HepG2 (cell line): ENCODE measurements around the gene ABHD15. TPM values are rescaled to one million over a fixed set of nuclear protein-coding genes. Genes with fewer than 3 reads are reported as not detected.

Experiments used
- ATAC-seq: fragments of 200-7000 bp; cut with Tn5 transposase; 3 replicates; pipeline ENCODE4 v1.9.1; 2020; ENCODE audit warnings: mild to moderate bottlenecking, moderate library complexity
- BruUV-seq: library from RNA; stranded (reverse); fragments of 400-500 nt; replicated peaks from 2 replicates; lab custom pipeline; 2021; lab: Mats Ljungman, UMichigan
- CTCF ChIA-PET: fragments of 300-600 bp; formaldehyde crosslinking; extraction: SDS; loops from one replicate; lab custom pipeline; 2021; ENCODE audit warnings: low total read pairs, inconsistent platforms, low intra/inter-chr PET ratio; lab: Yijun Ruan, JAX
- POLR2A ChIA-PET: fragments of 350-600 bp; sonication (Branson Sonifier 250); formaldehyde crosslinking; loops from one replicate; lab custom pipeline; 2020; ENCODE audit warnings: antibody characterized with exemption, inconsistent platforms; lab: Yijun Ruan, JAX
- DNase-seq: peaks from one replicate; pipeline ENCODE4 v3.0.0-alpha.2; 2015; ENCODE audit warnings: low spot score
- FAIRE-seq: peaks from 3 replicates; lab custom pipeline; 2011; peaks lifted over from hg19 to GRCh38; lab: Jason Lieb, UNC
- H2AFZ ChIP-seq: one replicate; pipeline ENCODE4 v1.6.1; 2011; ENCODE audit warnings: low read length, inconsistent platforms
- H3K27ac ChIP-seq: fragments of 300-600 bp; 3 replicates; pipeline ENCODE4 v1.8.0; 2011; ENCODE audit warnings: mixed run types, mild to moderate bottlenecking, mixed read lengths, low read length, inconsistent platforms; ENCODE audit not compliant: insufficient read depth; ENCODE audit errors: extremely low read length
- H3K27me3 ChIP-seq, 2 experiments: fragments of 200-600 bp in 1 of 2; 2 replicates in 1 of 2; 3 replicates in 1 of 2; pipeline versions ENCODE4 v1.6.0 to v1.8.0; 2011; ENCODE audit warnings: low read length in 2 of 2, mild to moderate bottlenecking in 2 of 2, moderate library complexity in 2 of 2, inconsistent platforms in 1 of 2; ENCODE audit not compliant: insufficient read depth in 2 of 2, control insufficient read depth in 1 of 2
- H3K36me3 ChIP-seq, 2 experiments: fragments of 200-600 bp in 1 of 2; replicated peaks in 1 of 2; 2 replicates in 1 of 2; 3 replicates in 1 of 2; pipeline versions ENCODE4 v1.5.1 to v1.8.0; 2011; ENCODE audit warnings: low read length in 2 of 2, inconsistent platforms in 1 of 2; ENCODE audit not compliant: insufficient read depth in 2 of 2, control insufficient read depth in 1 of 2
- H3K4me1 ChIP-seq: 2 replicates; pipeline ENCODE4 v1.5.1; 2012; ENCODE audit warnings: low read length, inconsistent platforms; ENCODE audit not compliant: insufficient read depth
- H3K4me2 ChIP-seq: 2 replicates; pipeline ENCODE4 v1.6.0; 2011; ENCODE audit warnings: low read depth, low read length, inconsistent platforms
- H3K4me3 ChIP-seq, 3 experiments: fragments of 200-600 bp in 1 of 3; sonication (generic), shearing (Covaris generic) in 1 of 3; replicated peaks in 1 of 3; 2 replicates each; pipeline ENCODE4 v1.5.1; 2011 to 2016; ENCODE audit warnings: low read length in 3 of 3, inconsistent platforms in 2 of 3, low read depth in 2 of 3, mild to moderate bottlenecking in 2 of 3, control low read depth in 1 of 3, mixed read lengths in 1 of 3; ENCODE audit not compliant: insufficient read depth in 1 of 3
- H3K79me2 ChIP-seq: one replicate; pipeline ENCODE4 v1.6.1; 2011; ENCODE audit warnings: low read length, inconsistent platforms; ENCODE audit not compliant: insufficient read depth
- H3K9ac ChIP-seq: 2 replicates; pipeline ENCODE4 v1.6.0; 2011; ENCODE audit warnings: mild to moderate bottlenecking, low read depth, low read length, inconsistent platforms; ENCODE audit not compliant: insufficient read depth
- H3K9me3 ChIP-seq: 2 replicates; pipeline ENCODE4 v1.5.1; 2012; ENCODE audit warnings: mild to moderate bottlenecking, low read length
- H4K20me1 ChIP-seq: 2 replicates; pipeline ENCODE4 v1.6.0; 2011; ENCODE audit warnings: inconsistent platforms, mild to moderate bottlenecking, low read length, moderate library complexity; ENCODE audit not compliant: insufficient read depth
- BRCA1 ChIP-seq: sonication (generic); formaldehyde crosslinking; IDR thresholded peaks from 2 replicates; pipeline ENCODE4 v1.4.0; 2020; ENCODE audit warnings: missing genetic modification reagents
- BRD4 ChIP-seq: sonication (generic); formaldehyde crosslinking; IDR thresholded peaks from 2 replicates; pipeline ENCODE4 v1.4.0; 2020; ENCODE audit warnings: missing genetic modification reagents
- E2F1 ChIP-seq: sonication (generic); formaldehyde crosslinking; IDR thresholded peaks from 2 replicates; pipeline ENCODE4 v1.5.0; 2020; ENCODE audit warnings: missing genetic modification reagents
- IKZF5 ChIP-seq: IDR thresholded peaks from 2 replicates; pipeline ENCODE4 v1.6.1; 2018; ENCODE audit warnings: missing genetic modification reagents, mild to moderate bottlenecking, missing compliant biosample characterization
- KDM2A ChIP-seq: sonication (generic); formaldehyde crosslinking; IDR thresholded peaks from 2 replicates; pipeline ENCODE4 v1.4.0; 2020; ENCODE audit warnings: low read depth, missing genetic modification reagents, borderline replicate concordance
- NCOA2 ChIP-seq: sonication (generic); formaldehyde crosslinking; IDR thresholded peaks from 2 replicates; pipeline ENCODE4 v1.8.0; 2022; ENCODE audit warnings: inconsistent platforms
- NFIB ChIP-seq: sonication (generic); formaldehyde crosslinking; IDR thresholded peaks from 2 replicates; pipeline ENCODE4 v1.9.0; 2021; ENCODE audit warnings: missing genetic modification reagents, mild to moderate bottlenecking, borderline replicate concordance
- NR2C2 ChIP-seq: sonication (generic); formaldehyde crosslinking; IDR thresholded peaks from 2 replicates; pipeline ENCODE4 v1.4.0; 2020; ENCODE audit warnings: missing genetic modification reagents, mild to moderate bottlenecking, moderate library complexity, borderline replicate concordance
- PTBP1 ChIP-seq: fragments of 200-400 bp; formaldehyde crosslinking; IDR thresholded peaks from 2 replicates; pipeline ENCODE4 v1.6.1; 2018; ENCODE audit warnings: low read length, low read depth; ENCODE audit not compliant: poor library complexity, severe bottlenecking
- SSRP1 ChIP-seq: IDR thresholded peaks from 2 replicates; pipeline ENCODE4 v1.6.1; 2016; ENCODE audit warnings: control low read depth
- TERF1 ChIP-seq: sonication (generic); formaldehyde crosslinking; IDR thresholded peaks from 2 replicates; pipeline ENCODE4 v1.8.0; 2022; ENCODE audit warnings: mild to moderate bottlenecking, missing genetic modification reagents, moderate library complexity
- ZNF670 ChIP-seq: sonication (generic); formaldehyde crosslinking; IDR thresholded peaks from 2 replicates; pipeline ENCODE4 v1.8.0; 2022; ENCODE audit warnings: mild to moderate bottlenecking, missing genetic modification reagents, borderline replicate concordance
- ZNF773 ChIP-seq: sonication (generic); formaldehyde crosslinking; IDR thresholded peaks from 2 replicates; pipeline ENCODE4 v1.4.0; 2020; ENCODE audit warnings: missing genetic modification reagents, borderline replicate concordance
- WGBS: methylation state at CpG from one replicate; pipeline ENCODE4 v1.1.6; 2017; ENCODE audit warnings: low lambda C conversion rate; 5-methylcytosine and 5-hydroxymethylcytosine counted together
- in situ Hi-C: cut with HindIII; loops from 2 replicates; pipeline ENCODE4 v1.10.0; 2017; ENCODE audit warnings: low pct_unique_long_range_greater_than_20kb; ENCODE audit not compliant: extremely low pct_ligation_motif_present
- intact Hi-C: fragments of 100-400 bp; cut with micrococcal nuclease; formaldehyde crosslinking; loops from one replicate; pipeline ENCODE4 v1.10.0; 2022; ENCODE audit not compliant: unreplicated experiment
- polyA plus RNA-seq, 8 experiments: library from polyadenylated mRNA; depleted of rRNA in 3 of 8; stranded (reverse) in 7 of 8; unstranded in 1 of 8; fragments of >200 nt; fragmentation: Illumina TruSeq in 4 of 8; extraction: Trizol in 4 of 8; gene quantifications; 2 replicates each; pipeline versions ENCODE4 v1.2.1 to v1.2.3, GENCODE V29; 2011 to 2016; ENCODE audit warnings: low read depth in 4 of 8, missing spikeins in 1 of 8, mixed read lengths in 1 of 8; ENCODE audit not compliant: insufficient read depth in 1 of 8
- total RNA-seq, 5 experiments: library from RNA; depleted of rRNA; stranded (reverse); fragments of >200 nt; fragmentation: Illumina TruSeq; extraction: Trizol; gene quantifications; 2 replicates each; pipeline ENCODE4 v1.2.3, GENCODE V29; 2016; ENCODE audit warnings: low read depth in 1 of 5
- TF ChIP-seq, protein P1 (sequence below): sonication (generic); formaldehyde crosslinking; IDR thresholded peaks from 2 replicates; pipeline ENCODE4 v1.5.1; 2020; ENCODE audit warnings: missing genetic modification reagents, mild to moderate bottlenecking, borderline replicate concordance
- TF ChIP-seq, protein P2 (sequence below): sonication (generic); formaldehyde crosslinking; IDR thresholded peaks from 2 replicates; pipeline ENCODE4 v1.9.0; 2021; ENCODE audit warnings: missing genetic modification reagents, mild to moderate bottlenecking, borderline replicate concordance

Gene ABHD15
- total and polyA plus RNA-seq, 2 of the 13 experiments (the other 11 are each of a cell fraction or from before 2014, with no cell fraction given) = 2.4 to 7.7 TPM

DNA sequence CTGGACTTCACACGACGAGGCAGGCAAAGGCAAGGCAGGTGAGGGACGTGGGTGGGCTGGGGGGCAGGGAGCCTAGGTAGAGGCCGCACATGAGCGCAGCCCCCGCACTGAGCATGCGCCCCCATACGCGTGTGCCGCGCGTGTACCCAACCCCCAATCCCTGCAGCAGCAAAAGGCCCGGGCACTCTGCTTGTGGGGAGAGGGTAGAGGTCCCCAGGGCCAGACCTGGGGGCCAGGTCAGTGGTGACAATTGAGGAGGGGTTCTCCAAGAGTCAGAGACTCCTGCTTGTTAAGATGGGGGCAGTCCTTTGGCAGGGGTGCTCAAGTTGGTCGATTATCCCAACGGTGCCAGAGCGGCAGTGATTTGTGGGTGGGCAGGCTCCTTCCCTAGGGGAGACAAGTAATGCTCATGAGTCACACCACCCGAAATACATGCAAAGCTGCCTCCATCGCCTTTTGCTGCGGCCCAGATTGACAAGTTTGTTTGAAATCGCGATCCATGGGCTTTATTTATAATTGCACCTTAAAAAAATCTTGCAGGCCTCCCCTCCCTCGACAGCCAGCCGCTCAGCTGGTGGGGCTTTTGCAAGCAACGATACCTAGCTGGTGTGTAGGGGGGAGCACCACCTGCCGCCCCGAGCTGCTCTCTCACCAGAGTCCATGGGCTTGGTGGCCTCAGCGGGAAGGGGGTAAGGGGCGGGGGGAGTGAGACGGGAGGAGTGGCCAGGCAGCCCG lies 23.7 kb upstream of the ABHD15 start:
- peak overlapping the region; percentile 89 for H3K4me2 ChIP-seq
- peak overlapping the region; percentile 66 for H2AFZ ChIP-seq
- H3K36me3 ChIP-seq = no peaks in the 10 kb centered on the region
- peak; percentile 40 for ATAC-seq
- 3% methylated on average over 17 of the region's 30 CpGs for WGBS
- in situ Hi-C loops (no loop called here), intact Hi-C loops (loop anchor here (1.0 to 10.0 kb wide), 3 partner anchors 10 to 216 kb away; no protein-coding TSS in a partner anchor)
- peaks cover 59% of the 10 kb centered on the region for H3K4me1 ChIP-seq
- H3K9ac ChIP-seq = peak overlapping the region; percentile 72
- peaks cover 23% of the 10 kb centered on the region for H3K79me2 ChIP-seq
- peaks cover 1 to 17% of the 10 kb centered on the region in 2 experiments; a peak in 3 of 5 replicates for H3K27me3 ChIP-seq
- peak overlapping the region; percentile 70 to 91 (median 89); a peak in 5 of 6 replicates for H3K4me3 ChIP-seq
- ChIA-PET CTCF (interaction anchor here (1.6 to 3.1 kb wide), 3 partner anchors 10 to 221 kb away, joined by 5 to 39 read pairs (median 10); no protein-coding TSS in a partner anchor), POLR2A (interaction anchor here (0.9 to 3.0 kb wide), 6 partner anchors 16 to 200 kb away, joined by 3 to 23 read pairs (median 6); partner anchors contain the start of genes ABHD15 and TAOK1)
- FAIRE-seq = no peak
- no peaks in the 10 kb centered on the region for H3K9me3 ChIP-seq
- DNase-seq = no peak
- peak overlapping the region; percentile 62 for H3K27ac ChIP-seq
- peaks cover 14% of the 10 kb centered on the region; the same call in 1 of the 2 replicates for H4K20me1 ChIP-seq
- BruUV-seq = no TSS peak
- TF ChIP-seq NCOA2 (CRISPR knock-in tag) (no peak), NR2C2 (CRISPR knock-in tag) (0 out of 2 replicates have a peak, but pooled peaks have one; percentile 7), KDM2A (CRISPR knock-in tag) (0 out of 2 replicates have a peak, but pooled peaks have one; percentile 2), ZNF670 (CRISPR knock-in tag) (no peak), PTBP1 (no peak), BRD4 (CRISPR knock-in tag) (no peak), E2F1 (CRISPR knock-in tag) (no peak), TERF1 (no peak), SSRP1 (CRISPR knock-in tag) (no peak), IKZF5 (CRISPR knock-in tag) (no peak), BRCA1 (CRISPR knock-in tag) (no peak), NFIB (CRISPR knock-in tag) (no peak), ZNF773 (CRISPR knock-in tag) (no peak)
- TF ChIP-seq, protein P1, sequence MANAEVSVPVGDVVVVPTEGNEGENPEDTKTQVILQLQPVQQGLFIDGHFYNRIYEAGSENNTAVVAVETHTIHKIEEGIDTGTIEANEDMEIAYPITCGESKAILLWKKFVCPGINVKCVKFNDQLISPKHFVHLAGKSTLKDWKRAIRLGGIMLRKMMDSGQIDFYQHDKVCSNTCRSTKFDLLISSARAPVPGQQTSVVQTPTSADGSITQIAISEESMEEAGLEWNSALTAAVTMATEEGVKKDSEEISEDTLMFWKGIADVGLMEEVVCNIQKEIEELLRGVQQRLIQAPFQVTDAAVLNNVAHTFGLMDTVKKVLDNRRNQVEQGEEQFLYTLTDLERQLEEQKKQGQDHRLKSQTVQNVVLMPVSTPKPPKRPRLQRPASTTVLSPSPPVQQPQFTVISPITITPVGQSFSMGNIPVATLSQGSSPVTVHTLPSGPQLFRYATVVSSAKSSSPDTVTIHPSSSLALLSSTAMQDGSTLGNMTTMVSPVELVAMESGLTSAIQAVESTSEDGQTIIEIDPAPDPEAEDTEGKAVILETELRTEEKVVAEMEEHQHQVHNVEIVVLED (CRISPR knock-in tag) = no peak
- TF ChIP-seq, protein P2, sequence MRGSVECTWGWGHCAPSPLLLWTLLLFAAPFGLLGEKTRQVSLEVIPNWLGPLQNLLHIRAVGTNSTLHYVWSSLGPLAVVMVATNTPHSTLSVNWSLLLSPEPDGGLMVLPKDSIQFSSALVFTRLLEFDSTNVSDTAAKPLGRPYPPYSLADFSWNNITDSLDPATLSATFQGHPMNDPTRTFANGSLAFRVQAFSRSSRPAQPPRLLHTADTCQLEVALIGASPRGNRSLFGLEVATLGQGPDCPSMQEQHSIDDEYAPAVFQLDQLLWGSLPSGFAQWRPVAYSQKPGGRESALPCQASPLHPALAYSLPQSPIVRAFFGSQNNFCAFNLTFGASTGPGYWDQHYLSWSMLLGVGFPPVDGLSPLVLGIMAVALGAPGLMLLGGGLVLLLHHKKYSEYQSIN (CRISPR knock-in tag) = no peak
